Cardiac fibroblast (primary cell): ENCODE measurements around the gene SMOC1.
A peak's percentile ranks its signal among the peaks of the same experiment; 100 is the strongest.

Source experiments
- DNase-seq, 2 donors: peaks; one replicate each; pipeline versions ENCODE4 v3.0.0 to v3.0.0-alpha.2; 2010; ENCODE audit warnings: low read depth in 2 of 2
- H3K4me3 ChIP-seq, 2 donors: replicated peaks in 1 of 2; 1 replicate in 1 of 2; 2 replicates in 1 of 2; pipeline ENCODE4 v1.5.1; 2011; ENCODE audit warnings: low read depth in 2 of 2, low read length in 2 of 2, mild to moderate bottlenecking in 2 of 2, moderate library complexity in 1 of 2
- TF ChIP-seq, protein P1 (sequence below): IDR thresholded peaks from one replicate; pipeline ENCODE4 v1.5.1; 2011; ENCODE audit warnings: low read depth, mild to moderate bottlenecking, low read length, inconsistent platforms

SMOC1 gene

DNA sequence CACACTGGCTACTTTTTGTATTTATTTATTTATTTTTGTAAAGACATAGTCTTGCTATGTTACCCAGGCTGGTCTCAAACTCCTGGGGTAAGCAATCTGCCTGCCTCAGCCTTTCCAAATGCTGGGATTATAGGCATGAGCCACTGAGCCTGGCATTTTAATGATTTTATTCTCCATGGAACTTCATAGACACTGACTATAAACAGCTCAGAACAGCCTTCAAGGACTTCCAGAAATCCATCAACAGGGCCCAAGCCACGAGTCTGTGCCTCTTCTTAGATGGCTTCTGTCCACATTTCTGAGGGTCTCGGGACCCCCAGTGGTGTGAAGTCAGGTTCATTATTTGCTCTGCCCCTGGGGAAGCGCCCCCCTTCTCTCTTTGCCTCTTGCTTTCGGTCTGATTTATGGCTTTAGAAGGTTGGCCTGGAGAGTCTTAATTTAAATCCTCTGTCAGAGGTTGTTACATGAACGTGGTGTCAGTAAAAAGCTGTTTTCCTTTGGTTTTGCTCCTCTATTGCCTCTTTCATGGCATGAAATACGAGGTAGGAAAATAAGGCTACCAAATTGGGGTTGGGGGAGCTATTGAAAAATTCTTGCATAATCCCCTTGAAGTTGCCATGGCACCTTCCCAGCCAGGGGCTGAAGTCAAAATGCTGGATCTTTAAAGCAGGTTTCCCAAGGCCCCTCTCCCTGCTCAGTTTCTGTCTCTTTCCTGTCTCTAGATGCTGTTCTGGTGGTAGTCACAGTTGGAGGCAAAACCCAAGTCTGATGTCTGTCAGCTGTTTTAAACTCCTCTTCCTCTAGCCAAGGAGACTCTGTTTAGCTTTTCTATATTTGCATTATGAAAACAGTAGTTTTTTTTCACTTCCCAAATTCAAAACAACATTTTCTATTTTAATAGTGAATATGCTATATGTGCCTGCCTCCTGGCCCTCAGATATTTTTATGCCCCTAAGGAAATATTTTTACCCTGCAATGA is 129.4 kb downstream of the SMOC1 start:
- no peak overlapping the region for H3K4me3 ChIP-seq

DNA sequence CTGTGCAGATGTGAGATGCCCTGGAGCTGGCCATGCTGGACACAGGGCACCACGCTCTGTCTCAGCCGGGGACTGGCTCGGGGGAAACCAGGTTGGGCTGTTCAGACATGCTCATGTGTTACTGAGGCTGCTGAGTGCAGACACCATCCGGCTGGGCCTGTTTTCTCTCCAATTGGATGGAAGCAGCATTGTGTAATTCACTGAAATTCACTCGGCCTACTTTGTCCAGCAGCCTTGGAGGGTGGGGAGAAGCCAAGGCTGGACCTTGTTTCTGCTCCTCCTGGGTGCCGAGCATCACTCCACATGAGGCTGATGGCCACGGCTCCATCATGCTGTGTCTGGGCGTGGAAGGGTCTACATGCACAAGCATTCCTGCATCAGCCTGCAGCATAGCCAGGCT is 130.7 kb downstream of the SMOC1 start:
- TF ChIP-seq, protein P1, sequence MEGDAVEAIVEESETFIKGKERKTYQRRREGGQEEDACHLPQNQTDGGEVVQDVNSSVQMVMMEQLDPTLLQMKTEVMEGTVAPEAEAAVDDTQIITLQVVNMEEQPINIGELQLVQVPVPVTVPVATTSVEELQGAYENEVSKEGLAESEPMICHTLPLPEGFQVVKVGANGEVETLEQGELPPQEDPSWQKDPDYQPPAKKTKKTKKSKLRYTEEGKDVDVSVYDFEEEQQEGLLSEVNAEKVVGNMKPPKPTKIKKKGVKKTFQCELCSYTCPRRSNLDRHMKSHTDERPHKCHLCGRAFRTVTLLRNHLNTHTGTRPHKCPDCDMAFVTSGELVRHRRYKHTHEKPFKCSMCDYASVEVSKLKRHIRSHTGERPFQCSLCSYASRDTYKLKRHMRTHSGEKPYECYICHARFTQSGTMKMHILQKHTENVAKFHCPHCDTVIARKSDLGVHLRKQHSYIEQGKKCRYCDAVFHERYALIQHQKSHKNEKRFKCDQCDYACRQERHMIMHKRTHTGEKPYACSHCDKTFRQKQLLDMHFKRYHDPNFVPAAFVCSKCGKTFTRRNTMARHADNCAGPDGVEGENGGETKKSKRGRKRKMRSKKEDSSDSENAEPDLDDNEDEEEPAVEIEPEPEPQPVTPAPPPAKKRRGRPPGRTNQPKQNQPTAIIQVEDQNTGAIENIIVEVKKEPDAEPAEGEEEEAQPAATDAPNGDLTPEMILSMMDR = no peak
- no peak for DNase-seq
- no peak overlapping the region for H3K4me3 ChIP-seq

More for the DNA sequence above, 129.4 kb downstream of the SMOC1 start:
- DNase-seq = no peak
- TF ChIP-seq, protein P1 = no peak

DNA sequence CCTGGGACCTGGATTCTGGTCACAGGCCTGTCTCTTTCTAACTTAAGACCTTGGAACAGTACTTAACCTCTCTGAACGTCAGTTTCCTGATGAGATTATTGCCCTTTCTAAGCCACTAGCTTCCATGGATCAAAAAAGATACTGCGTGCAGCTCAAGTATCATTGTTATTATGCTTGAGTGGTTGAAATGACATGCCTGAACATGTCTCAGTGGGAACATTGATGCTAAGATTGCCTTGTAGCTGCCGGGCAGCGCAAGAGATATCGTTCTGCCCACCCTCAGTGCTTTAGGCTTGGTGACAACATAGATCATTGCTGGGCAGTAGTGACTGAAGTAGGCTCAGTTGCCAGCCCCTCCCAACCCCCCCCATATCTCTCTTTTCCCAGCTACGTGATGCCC is 131.9 kb downstream of the SMOC1 start:
- no peak overlapping the region for H3K4me3 ChIP-seq
- TF ChIP-seq, protein P1 = no peak
- DNase-seq = no peak

DNA sequence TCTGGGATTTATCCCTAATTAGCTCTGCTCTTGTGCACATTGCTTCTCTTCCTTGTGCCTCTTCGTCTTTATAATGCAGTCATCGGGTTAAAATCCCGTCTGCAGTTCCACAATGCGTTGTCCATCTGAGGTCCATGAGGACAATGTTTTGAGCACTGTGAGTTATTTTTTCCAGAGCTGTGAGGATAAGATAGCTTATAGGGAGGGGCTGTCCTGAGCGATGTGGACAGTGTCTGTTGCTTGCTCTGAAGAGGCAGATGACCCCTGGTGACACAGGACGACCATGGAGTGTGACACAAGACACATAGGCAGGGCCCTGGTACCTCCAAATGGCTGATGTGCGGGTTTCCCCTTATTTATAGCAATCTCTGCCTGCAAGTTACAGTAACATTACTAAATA is 132.5 kb downstream of the SMOC1 start:
- H3K4me3 ChIP-seq = no peak overlapping the region
- TF ChIP-seq, protein P1 = no peak

DNA sequence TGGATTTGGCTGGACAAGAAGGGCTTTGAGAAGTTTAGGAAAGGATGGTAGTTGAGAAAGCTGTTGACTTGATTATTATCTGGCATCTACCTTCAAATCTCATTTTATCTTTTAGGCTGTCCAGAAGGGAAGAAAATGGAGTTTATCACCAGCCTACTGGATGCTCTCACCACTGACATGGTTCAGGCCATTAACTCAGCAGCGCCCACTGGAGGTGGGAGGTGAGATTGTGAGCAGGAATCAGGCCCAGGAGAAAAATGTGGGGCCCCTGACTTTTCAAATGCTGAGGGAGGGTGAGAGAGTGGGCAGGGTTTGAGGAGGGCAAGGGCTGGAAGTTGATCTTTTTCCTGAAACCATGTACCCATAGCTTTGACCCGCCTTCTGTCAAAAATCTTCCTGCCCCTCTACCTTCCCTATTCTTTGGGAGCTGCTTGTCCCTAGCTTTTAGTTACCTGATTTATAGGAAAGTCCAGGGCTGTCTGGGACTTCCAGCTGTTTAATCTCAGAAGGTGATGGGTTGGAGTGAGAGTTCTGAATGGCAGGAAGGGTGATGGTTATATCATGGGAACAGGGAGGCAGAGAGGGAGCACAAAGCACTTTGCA is 134.2 kb downstream of the SMOC1 start:
- no peak overlapping the region for H3K4me3 ChIP-seq
- TF ChIP-seq, protein P1 = peak; percentile 75
- DNase-seq = peak in 1 of 2 donors; percentile 22

More for the DNA sequence above, 132.5 kb downstream of the SMOC1 start:
- DNase-seq = no peak

DNA sequence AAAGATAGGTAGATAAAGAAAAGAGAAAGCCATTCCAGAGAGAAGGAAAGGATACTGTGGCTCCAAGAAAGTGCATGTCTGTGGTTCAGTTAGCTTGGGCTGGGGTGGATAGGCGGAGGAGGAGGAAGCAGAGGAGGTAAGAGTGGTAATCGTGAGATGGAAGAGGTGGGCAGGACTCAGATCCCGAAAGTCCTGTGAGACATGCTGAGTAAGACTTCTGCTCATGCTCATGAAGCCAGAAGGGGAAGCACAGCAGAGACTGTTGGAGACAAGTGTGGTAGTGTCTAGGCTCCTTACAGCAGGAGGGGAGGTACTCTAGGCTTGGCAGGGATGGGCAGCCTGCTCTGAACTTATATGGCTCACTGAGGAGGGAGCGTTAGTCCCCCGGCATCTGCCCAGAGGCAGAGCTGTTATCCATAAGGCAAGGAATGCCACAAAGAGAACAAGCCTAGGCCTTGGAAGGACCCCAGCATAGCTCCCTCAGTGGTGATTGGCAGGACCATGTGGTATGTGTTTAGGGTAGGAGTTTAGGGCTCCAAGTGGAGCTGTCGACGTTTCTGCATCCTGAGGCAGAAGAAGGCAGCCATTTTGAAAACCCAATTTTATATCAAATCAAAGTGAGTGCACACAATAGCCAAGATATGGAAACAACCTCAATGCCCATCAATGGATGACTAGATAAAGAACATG is 135.3 kb downstream of the SMOC1 start:
- TF ChIP-seq, protein P1 = no peak
- H3K4me3 ChIP-seq = no peak overlapping the region
- DNase-seq = no peak
